OCI-LY3 (cell line): ENCODE measurements around the gene TNP2.
"Not testable (repeated sequence)": the region's sequence is repeated elsewhere in the genome, so short reads cannot be mapped to it uniquely, and the experiment has no call there.

Experiments used
- H2AFZ ChIP-seq: fragments of 200-600, 300-600 bp; shearing (Covaris generic); 2 replicates; pipeline ENCODE4 v1.6.0; 2014; ENCODE audit warnings: antibody characterized with exemption, low read depth, low read length
- H3K27ac ChIP-seq: fragments of 200-600, 300-600 bp; sonication (generic); 2 replicates; pipeline ENCODE4 v1.5.1; 2014; ENCODE audit warnings: mild to moderate bottlenecking, low read length, moderate library complexity, mixed read lengths
- H3K27me3 ChIP-seq: fragments of 200-600, 300-600 bp; sonication (generic); 2 replicates; pipeline ENCODE4 v1.6.1; 2014; ENCODE audit warnings: low read depth, low read length, mixed read lengths
- H3K36me3 ChIP-seq: fragments of 200-600, 300-600 bp; sonication (generic); replicated peaks from 2 replicates; pipeline ENCODE3; 2014; ENCODE audit warnings: low read depth, low read length, mixed read lengths
- H3K4me1 ChIP-seq: fragments of 300-600, 200-600 bp; sonication (generic); 2 replicates; pipeline ENCODE4 v1.6.1; 2014; ENCODE audit warnings: low read length, mixed read lengths
- H3K4me2 ChIP-seq: fragments of 200-600, 300-600 bp; sonication (generic); 2 replicates; pipeline ENCODE4 v1.6.1; 2014; ENCODE audit warnings: low read length, mixed read lengths
- H3K4me3 ChIP-seq: fragments of 300-600, 200-600 bp; sonication (generic); 2 replicates; pipeline ENCODE4 v1.5.1; 2014; ENCODE audit warnings: antibody characterized with exemption, mild to moderate bottlenecking, low read length, moderate library complexity
- H3K79me2 ChIP-seq: fragments of 300-600, 200-600 bp; shearing (Covaris generic); 2 replicates; pipeline ENCODE4 v1.6.1; 2014; ENCODE audit warnings: mild to moderate bottlenecking, low read length, mixed read lengths
- H3K9ac ChIP-seq: fragments of 300-600, 200-600 bp; shearing (Covaris generic); 2 replicates; pipeline ENCODE4 v1.6.0; 2014; ENCODE audit warnings: mild to moderate bottlenecking, low read length, moderate library complexity
- H3K9me3 ChIP-seq: fragments of 200-600, 300-600 bp; shearing (Covaris generic); 2 replicates; pipeline ENCODE4 v1.6.1; 2014; ENCODE audit warnings: low read length, mixed read lengths; ENCODE audit not compliant: insufficient read depth
- H4K20me1 ChIP-seq: fragments of 200-600, 300-600 bp; sonication (generic); 2 replicates; pipeline ENCODE4 v1.6.1; 2016; ENCODE audit warnings: low read length, mixed read lengths; ENCODE audit not compliant: insufficient read depth
- CTCF ChIP-seq: fragments of 200-600, 300-600 bp; sonication (generic); IDR thresholded peaks from 2 replicates; pipeline ENCODE4 v1.5.1; 2014; ENCODE audit warnings: antibody characterized with exemption, low read length, low read depth
- EZH2phosphoT487 ChIP-seq: fragments of 200-600 bp; shearing (Covaris generic); IDR thresholded peaks from 2 replicates; pipeline ENCODE4 v1.6.1; 2018; ENCODE audit warnings: antibody characterized with exemption, mixed run types, low read depth

Gene TNP2

GRCh38 chr16:11290102-11290893 is 21.2 kb upstream of the TNP2 start:
- Histone ChIP-seq H3K27ac (no peak overlapping the region), H3K9ac (no peak overlapping the region), H3K9me3 (no peaks in the 10 kb centered on the region), H3K4me3 (no peak overlapping the region), H3K27me3 (peaks cover 5% of the 10 kb centered on the region; the same call in 1 of the 2 replicates), H2AFZ (no peak overlapping the region), H3K4me2 (no peak overlapping the region), H3K79me2 (no peaks in the 10 kb centered on the region), H4K20me1 (no peaks in the 10 kb centered on the region), H3K4me1 (peaks cover 21% of the 10 kb centered on the region), H3K36me3 (peaks cover 6% of the 10 kb centered on the region)
- TF ChIP-seq CTCF = no peak
- no peak for TF ChIP-seq EZH2phosphoT487

- not testable (repeated sequence) for H4K20me1 ChIP-seq, H3K4me3 ChIP-seq, H2AFZ ChIP-seq, H3K27me3 ChIP-seq, H3K79me2 ChIP-seq, H3K9me3 ChIP-seq, H3K27ac ChIP-seq, H3K9ac ChIP-seq, H3K36me3 ChIP-seq, H3K4me2 ChIP-seq
- H3K4me1 ChIP-seq = peaks cover 26% of the 10 kb centered on the region
Observed at GRCh38 chr16:11289696-11290095, 20.6 kb upstream of the TNP2 start.

- Histone ChIP-seq H3K27me3 (peaks cover 5% of the 10 kb centered on the region; the same call in 1 of the 2 replicates), H3K36me3 (peaks cover 6% of the 10 kb centered on the region), H2AFZ (no peak overlapping the region), H3K4me2 (no peak overlapping the region), H3K79me2 (no peaks in the 10 kb centered on the region), H4K20me1 (no peaks in the 10 kb centered on the region), H3K9ac (no peak overlapping the region), H3K4me3 (no peak overlapping the region), H3K9me3 (no peaks in the 10 kb centered on the region), H3K27ac (no peak overlapping the region), H3K4me1 (peaks cover 26% of the 10 kb centered on the region)
- TF ChIP-seq EZH2phosphoT487 = no peak
- TF ChIP-seq CTCF = no peak
Observed at GRCh38 chr16:11289202-11289601, 20.1 kb upstream of the TNP2 start.

GRCh38 chr16:11285842-11286241 is 16.7 kb upstream of the TNP2 start:
- Histone ChIP-seq H3K9ac (no peak overlapping the region), H3K36me3 (peaks cover 6% of the 10 kb centered on the region), H2AFZ (no peak overlapping the region), H3K4me1 (peaks cover 26% of the 10 kb centered on the region), H3K4me3 (no peak overlapping the region), H3K27ac (no peak overlapping the region), H4K20me1 (no peaks in the 10 kb centered on the region), H3K4me2 (peak overlapping the region; percentile 7; the same call in 1 of the 2 replicates), H3K9me3 (no peaks in the 10 kb centered on the region), H3K79me2 (no peaks in the 10 kb centered on the region), H3K27me3 (no peaks in the 10 kb centered on the region)
- TF ChIP-seq CTCF (no peak), EZH2phosphoT487 (no peak)
